PFSK-1 (cell line): ENCODE measurements around the gene ABCC10.

Source experiments
- POLR2AphosphoS5 ChIP-seq: IDR thresholded peaks from 2 replicates; pipeline ENCODE4 v1.6.1; 2012; ENCODE audit warnings: low read depth, mild to moderate bottlenecking, control low read depth, low read length, moderate library complexity
- REST ChIP-seq, 2 experiments: IDR thresholded peaks; 2 replicates each; pipeline versions ENCODE4 v1.6.1 to v1.8.0; 2011 to 2012; ENCODE audit warnings: low read depth in 2 of 2, low read length in 2 of 2, control low read depth in 1 of 2, inconsistent platforms in 1 of 2, mild to moderate bottlenecking in 1 of 2, moderate library complexity in 1 of 2; ENCODE audit not compliant: insufficient read depth in 1 of 2
- TAF1 ChIP-seq: IDR thresholded peaks from 2 replicates; pipeline ENCODE4 v1.6.1; 2012; ENCODE audit warnings: low read length, control low read depth, borderline replicate concordance; ENCODE audit not compliant: insufficient read depth

- TF ChIP-seq REST (IDR thresholded peaks at IDR 0.05; ENCODE audit: insufficient read depth in 1 of 2, low read depth in 2 of 2, low read length in 2 of 2) (no peak), TAF1 (no peak), POLR2AphosphoS5 (no peak)
Observed at GRCh38 chr6:43413002-43413401, 14.3 kb upstream of the ABCC10 start.
